LHCN-M2 (cell line): Measurements from ENCODE around the gene CCL19. TPM values are rescaled to one million over a fixed set of nuclear protein-coding genes. Genes with fewer than 3 reads are reported as not detected.
"Not testable (repeated sequence)": the region's sequence is repeated elsewhere in the genome, so short reads cannot be mapped to it uniquely, and the experiment has no call there.

Source experiments
- DNase-seq: peaks from one replicate; pipeline ENCODE4 v3.0.0-alpha.2; 2012; ENCODE audit warnings: low read depth
- polyA plus RNA-seq: library from polyadenylated mRNA; unstranded; fragments of >200 nt; gene quantifications from one replicate; pipeline ENCODE4 v1.2.1, GENCODE V29; 2012; ENCODE audit warnings: missing spikeins
- total RNA-seq: library from RNA; depleted of rRNA; stranded (reverse); fragments of >200 nt; gene quantifications from 2 replicates; pipeline ENCODE4 v1.2.3, GENCODE V29; 2014; rRNA removed

Gene CCL19
- total RNA-seq: not detected in 2 replicates
- not detected for polyA plus RNA-seq

GRCh38 chr9:34690983-34691935 lies at the start of gene CCL19:
TSS of gene CCL19 (minus strand) at chr9:34691276. CDS start at chr9:34691139, 137 bp downstream.
- DNase-seq: no peak

DNA sequence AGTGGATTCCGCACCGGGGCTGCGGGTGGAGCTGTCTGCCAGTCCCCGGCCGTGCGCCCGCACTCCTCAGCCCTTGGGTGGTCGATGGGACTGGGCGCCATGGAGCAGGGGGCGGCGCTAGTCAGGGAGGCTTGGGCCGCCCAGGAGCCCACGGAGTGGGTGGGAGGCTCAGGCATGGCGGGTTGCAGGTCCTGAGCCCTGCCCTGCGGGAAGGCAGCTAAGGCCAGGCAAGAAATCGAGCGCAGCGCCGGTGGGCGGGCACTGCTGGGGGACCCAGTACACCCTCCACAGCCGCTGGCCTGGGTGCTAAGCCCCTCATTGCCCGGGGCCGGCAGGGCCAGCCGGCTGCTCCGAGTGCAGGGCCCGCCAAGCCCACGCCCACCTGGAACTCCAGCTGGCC lies 49.1 kb upstream of the CCL19 start:
- not testable (repeated sequence) for DNase-seq

GRCh38 chr9:34737677-34738260 lies 46.7 kb upstream of the CCL19 start:
- DNase-seq: no peak

GRCh38 chr9:34734720-34735119 lies 43.6 kb upstream of the CCL19 start:
- no peak for DNase-seq

DNA sequence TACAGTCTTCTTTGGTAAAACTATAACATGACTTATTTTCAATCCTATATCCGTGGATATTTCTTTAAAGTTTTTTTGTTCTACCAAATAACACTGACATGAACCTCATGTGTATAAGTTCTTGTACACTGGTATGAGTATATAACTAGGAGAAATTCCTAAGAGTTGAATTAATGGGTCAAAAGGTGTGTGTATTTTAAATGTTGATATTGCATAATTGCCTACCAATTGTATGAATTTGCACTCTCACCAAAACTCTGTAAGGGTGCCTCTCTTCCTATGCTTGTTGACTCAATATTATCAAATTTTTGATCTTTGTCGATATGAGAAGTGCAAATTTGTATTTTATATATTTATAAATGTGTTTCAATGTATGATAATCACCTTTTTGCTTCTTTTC lies 41.8 kb upstream of the CCL19 start:
- DNase-seq: no peak

DNA sequence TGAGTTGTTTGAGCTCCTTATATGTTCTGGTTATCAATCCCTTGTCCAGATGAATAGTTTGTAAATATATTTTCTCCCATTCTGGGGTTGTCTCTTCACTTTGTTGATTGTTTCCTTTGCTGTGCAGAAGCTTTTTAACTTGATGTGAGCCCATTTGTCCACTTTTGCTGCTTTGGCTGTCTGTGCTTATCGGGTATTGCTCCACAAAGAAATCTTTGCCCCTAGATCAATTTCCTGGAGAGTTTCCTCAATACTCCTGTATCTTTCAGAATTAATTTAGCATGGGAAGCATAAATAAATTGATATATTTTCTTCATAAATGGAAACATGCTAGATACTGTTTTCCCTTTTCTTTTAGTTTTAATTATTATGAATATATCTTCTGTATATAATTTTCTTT lies 41.4 kb upstream of the CCL19 start:
- no peak for DNase-seq

DNA sequence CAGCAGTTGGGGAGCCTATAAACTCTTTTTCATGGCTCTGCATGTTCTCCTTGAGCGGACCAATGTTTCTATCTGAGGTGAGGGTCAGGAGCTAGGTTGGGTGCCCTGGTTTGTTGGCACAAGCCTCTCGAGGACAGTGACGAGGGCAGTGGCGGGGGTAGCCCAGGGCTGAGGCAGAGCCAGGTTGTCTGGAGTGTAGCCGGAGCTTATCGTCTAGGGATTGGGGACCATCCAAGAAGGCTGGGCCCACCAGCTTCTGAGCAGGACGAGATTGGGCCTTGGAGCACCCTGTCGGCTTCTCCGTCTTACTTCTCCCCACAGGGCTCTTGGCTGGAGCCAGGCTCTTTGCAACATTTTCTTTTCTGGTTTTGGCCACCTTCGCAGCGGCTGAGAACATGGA lies 32.1 kb upstream of the CCL19 start:
- DNase-seq: no peak

DNA sequence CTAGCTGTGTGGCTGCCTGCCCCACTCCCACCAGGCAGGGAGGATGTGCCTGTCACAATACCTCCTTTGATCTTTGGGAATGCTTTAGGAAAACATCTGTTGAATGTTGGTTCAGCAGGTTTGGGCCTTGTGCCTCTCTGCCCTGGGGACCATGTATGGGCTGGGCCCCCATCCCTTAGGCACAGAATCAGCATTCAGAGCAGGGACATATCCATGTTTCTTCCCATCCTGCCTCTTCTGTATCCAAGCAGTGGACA lies 28.6 kb upstream of the CCL19 start:
- DNase-seq: not testable (repeated sequence)

GRCh38 chr9:34719021-34719768 lies 28.1 kb upstream of the CCL19 start:
- DNase-seq: no peak

- DNase-seq: no peak
Measured at GRCh38 chr9:34717996-34718614, 27.0 kb upstream of the CCL19 start.

DNA sequence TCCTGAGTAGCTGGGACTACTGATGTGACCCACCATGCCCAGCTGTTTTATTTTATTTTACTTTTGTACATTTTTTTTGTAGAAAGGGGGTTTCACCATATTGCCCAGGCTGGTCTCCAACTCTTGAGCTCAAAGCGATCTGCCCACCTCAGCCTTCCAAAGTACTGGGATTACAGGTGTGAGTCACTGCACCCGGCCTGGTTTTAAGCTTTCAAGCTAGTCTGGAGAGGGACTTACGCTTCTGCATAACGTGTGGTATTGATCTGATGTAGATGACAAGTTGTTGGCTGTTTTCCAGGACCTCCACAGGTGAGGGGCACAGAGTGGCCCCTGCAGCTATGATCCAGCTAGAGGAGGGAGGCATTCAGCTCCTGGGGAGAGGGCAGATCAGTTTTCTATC lies 25.6 kb upstream of the CCL19 start:
- no peak for DNase-seq

GRCh38 chr9:34715639-34716215 lies 24.7 kb upstream of the CCL19 start:
- no peak for DNase-seq

DNA sequence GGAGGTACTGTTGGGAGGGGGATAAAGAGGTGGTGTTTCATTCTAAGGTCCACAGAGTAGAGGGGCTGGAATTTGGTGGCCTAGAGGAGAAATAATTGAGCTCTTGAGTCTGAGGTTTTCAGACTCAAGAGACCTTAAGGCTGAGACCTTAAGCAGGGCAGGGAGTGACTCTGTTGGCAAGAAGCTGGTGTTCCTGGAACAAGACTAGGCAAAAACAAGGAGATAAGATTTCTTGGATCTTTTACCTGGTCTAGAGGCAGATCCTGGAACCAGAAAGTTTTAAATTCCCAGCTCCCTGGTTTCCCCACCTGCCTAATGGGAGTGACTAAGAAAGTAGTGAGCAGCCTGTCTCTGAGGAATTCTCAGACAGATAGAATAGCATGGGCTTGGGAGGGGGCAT lies 22.9 kb upstream of the CCL19 start:
- DNase-seq: no peak

DNA sequence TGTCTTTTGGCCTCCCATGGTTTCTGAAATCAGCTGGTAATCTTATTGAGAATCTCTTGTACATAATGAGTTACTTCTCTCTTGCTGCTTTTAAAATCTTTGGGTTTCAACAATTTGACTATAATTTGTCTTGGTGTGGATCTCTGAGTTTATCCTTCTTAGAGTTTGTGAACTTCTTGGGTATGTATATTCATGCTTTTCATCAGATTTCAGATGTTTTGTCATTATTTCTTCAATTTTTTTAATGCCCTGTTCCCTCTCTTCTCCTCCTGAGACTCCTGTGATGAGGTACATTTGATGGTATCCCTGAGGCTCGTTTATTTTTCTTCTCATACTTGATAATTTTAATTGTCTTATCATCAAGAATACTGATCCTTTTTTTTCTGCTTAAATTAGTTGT lies 21.1 kb upstream of the CCL19 start:
- no peak for DNase-seq

DNA sequence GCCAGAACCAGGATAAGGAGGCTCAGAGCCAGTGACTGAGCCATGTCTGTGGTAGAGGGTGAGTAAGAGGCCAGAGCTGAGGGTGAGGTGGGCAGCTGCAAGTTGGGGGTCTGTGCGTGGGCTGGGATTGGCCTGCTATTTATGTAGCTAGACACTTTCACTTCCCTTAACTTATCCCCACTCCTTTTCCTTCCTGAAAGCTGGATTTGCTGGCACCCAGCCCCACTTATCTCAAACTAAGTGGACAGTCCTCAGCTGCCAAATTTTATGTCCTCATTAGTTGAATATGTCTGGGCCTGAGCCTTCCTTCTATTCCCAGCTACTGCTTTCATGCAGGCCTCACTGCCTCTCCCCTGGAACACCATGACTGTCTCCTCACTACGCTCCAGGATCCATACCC lies 18.9 kb upstream of the CCL19 start, which contains the start of gene CCL21:
CCL21 (minus strand) TSS at position 114 of the 400 bp plus-strand sequence; CDS start at position 44, 70 bp downstream.
- DNase-seq: peak; percentile 18

- no peak for DNase-seq
Measured at GRCh38 chr9:34709196-34709978, 18.3 kb upstream of the CCL19 start.

DNA sequence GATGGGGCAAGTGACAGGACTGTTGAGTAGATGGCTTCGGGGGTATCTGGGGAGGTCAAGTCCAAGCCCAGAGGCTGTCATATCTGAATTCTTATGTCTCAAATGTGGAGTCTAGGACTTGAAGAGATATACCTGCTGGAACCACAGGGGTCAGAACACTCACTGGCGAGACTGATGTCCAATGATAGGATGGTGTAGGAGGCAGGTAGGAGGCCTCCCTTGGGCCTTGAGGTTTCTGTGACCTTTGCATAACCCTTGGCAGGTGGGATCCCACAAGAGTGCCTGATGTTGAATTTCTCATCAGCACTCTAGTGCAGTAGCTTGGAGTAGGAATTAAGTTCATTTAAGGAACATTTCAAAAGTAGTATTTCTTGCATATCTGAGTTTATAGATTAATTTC lies 16.1 kb upstream of the CCL19 start:
- DNase-seq: no peak

GRCh38 chr9:34701769-34702736 lies 11.0 kb upstream of the CCL19 start:
- peak; percentile 64 for DNase-seq

DNA sequence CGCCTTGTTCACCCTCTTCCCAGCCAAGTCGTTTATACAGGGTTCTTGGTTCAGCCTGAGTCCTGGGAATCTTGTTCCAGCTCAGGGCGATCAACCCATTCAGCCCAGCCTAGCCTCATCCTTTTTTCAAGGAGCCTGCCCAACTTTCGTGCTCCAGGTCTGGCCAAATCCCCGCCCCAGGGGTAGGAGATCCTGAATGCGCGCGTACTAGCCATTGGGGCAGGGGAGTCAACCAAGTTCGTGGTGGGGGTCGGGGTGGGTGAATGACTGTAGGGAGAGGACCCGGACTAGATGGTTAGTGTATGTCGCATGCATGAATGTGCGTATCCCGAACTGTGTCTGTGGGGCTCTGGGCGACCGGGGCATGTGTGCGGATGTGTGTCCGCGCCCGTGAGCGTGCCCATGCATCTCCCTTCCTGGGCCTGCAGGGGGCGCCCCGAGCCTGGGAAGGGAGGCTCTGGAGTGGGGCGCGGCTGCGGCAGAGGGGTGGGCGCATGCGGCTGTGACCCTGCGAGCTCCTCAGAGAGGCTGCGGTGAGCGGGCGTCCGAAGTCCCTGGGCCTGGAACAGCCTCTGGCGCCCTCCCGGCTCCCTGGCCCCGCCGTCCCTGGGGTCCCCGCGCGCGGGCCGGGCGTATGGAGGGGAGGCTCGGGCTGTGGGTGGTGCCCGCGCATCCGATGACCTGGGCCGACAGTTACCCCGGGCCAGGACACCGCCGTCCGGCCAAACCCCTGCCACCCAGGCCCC lies 10.1 kb upstream of the CCL19 start:
- peak; percentile 53 for DNase-seq
